Ramos (cell line): ENCODE results near the gene MPO.

ENCODE experiments used
- in situ Hi-C: fragments of 300-500 bp; cut with MboI; formaldehyde crosslinking; loops from one replicate; pipeline ENCODE4 v1.14.3; 2022; ENCODE audit warnings: low sequenced_read_pairs; ENCODE audit not compliant: unreplicated experiment

MPO gene

DNA sequence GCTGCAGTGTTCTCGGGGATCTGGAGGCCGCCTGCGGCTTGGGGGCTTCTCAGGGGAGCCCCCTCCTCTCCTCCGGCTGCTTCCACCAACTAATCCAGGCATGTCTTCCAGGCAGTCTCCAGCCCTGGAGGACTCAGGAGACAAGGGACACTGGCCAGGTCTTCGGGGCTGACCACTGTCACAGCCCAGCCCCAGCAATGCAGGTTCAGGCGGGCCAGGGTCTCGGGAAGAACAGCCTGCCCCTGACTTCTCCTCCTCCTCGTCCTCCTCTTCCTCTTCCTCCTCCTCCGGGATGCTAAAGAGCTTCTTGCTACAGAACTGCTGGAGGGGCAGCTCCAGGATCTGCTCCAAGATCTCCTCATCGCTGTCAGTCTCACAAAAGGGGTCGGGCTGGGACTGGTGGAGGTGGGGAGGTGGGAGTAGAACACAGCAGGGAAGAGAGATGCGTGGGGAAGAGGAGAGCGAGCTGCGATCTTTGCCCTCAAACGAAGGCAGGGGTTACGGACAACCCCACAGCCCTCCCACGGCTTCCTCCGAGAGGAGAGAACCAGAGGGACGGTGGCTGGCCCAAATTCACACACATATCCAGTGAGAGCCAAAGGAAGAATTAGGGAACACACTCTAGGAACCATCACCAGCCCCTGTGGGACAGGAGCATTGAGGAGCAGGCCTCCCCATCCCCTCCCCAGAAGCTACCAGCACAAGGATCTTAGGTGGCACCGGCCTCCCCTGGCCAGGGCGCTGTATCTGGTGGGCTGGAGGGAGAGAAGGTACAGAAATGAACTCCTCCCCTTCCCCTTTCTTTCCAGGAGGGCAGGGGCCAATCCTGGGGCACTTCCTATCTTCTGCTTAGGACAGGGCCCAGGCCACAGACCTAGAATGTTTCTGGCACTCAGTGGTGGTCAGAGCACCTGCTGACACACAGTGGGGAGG lies 28.5 kb upstream of the MPO start:
- in situ Hi-C loops, result no loop called here

DNA sequence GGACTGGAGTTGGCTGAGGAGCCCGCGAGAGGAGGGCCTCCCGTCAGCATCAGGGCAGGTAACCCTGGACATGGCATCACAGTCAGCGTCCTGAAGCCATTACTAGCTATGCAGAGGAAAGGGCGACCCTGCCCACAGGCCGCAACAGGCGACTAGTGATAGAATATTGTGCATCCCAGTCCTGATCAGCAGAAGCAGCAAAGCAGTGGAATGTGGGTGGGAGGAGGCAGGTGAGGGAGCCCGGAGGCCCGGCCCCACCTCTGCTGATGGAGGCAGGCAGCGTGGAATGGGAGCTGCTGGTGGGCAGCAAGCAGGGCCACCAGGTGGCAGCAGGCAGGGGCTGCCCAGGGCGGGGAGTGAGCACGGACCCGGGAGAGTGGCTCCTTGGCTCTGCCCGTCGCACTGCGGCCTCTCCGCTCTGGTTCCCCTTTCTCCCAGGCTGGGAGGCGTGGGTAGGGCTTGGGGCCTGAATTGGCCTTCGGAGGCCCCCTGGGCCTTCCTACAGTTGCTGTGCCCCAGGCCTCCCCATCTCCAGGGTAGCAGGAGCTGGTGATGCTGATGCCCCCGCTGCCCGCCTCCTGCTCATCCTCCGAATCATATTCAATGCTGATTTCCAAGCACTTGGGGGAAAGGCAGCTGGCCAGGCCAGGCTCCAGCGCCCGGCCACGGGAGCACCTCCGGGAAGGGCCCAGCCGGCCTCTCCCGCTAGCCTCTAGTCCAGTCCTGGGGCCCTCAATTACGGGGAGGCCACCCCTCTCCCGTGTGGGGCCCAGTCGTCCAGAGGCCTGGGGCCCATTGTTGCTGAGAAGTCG lies 27.6 kb upstream of the MPO start:
- in situ Hi-C loops, result no loop called here

DNA sequence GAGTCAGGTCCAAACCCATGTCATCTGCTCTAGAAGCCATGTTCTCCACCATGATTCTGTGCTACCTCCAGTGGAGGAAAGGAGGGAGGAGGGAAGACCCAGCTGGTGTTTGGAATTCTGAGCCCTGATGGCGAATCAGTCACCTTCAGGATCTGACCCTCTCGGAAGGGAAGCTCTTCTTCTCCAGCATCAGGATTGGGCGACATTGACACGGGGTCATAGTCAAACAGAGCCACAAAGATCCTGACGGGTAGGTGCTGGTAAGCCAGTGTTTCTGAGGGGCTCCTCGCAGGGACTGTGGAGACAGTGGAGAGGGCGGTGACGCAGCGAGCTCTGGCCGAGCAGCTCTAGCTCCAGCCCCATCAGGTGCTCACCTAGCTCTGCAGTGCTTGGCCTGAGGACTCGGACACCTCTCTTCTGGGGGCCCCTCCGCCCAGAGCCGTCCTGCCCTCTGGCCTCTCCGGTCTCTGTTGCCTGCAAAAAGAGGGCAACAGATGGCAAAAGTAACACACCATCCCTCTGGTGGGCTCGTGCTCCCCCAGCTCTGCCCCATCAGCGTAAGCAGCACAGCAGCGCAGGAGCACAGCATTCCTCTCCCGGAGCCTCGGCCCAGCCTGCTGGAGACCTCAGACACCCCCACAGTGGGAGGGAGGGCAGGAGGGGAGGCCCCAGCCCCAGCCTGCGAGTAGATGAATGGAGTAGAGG lies 26.9 kb upstream of the MPO start:
- in situ Hi-C loops, result no loop called here

DNA sequence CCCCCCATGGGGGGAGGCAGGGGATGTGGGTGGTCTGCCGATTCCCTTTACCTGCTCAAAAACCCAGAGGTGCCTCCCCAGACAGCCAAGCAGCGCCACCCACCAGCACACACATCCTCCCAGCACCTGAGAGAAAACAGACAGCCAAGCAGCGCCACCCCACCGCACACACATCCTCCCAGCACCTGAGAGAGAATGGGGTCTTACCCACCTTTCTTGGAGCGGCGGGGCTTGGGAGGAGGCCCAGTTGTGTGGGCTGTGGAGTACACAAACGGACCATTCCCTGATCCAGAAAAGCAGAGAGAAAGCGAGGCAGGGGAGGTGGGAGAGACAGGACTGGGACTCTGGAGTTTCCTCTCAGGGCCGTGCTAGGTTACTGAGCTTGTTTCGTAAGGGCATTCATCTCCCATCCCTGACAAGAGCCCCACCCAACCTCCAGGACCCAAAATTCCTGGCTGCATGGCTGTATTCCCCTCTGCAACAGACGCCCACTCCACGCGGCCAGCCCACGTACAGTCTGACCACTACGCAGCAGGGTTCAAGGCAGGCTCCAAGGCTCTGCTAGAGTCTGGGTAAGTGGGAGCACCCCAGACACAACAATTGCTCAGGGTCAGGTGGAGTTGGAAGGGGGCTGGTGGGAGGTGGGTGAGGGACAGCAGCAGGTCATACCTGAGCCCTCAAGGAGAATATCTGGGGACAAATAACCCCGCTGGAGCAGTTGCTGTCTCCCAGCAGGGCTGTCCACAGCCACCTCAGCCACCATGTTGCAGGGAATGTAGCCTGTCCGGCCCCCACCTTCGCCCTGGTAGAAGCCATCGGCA lies 25.6 kb upstream of the MPO start:
- in situ Hi-C loops, result no loop called here

DNA sequence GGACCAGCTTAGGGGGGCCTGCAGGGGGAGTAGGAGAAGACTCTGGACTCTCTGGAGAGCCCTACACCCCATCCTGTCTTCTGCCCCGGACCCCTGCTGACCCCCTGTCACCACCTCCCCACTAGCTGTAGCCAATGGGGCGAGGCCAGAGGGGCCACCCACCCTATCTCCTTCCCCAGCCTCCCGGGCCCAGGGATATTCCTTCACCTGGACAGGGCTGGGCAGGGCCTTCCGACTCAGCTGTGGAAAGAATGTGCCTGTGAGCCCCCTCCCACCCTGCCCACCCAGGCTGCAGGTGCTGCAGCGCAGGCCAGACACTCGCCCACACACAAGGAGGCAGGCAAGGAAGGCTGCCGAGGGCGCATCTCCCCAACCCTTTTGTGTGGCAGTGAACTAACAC lies 24.9 kb upstream of the MPO start:
- in situ Hi-C loops, result no loop called here

DNA sequence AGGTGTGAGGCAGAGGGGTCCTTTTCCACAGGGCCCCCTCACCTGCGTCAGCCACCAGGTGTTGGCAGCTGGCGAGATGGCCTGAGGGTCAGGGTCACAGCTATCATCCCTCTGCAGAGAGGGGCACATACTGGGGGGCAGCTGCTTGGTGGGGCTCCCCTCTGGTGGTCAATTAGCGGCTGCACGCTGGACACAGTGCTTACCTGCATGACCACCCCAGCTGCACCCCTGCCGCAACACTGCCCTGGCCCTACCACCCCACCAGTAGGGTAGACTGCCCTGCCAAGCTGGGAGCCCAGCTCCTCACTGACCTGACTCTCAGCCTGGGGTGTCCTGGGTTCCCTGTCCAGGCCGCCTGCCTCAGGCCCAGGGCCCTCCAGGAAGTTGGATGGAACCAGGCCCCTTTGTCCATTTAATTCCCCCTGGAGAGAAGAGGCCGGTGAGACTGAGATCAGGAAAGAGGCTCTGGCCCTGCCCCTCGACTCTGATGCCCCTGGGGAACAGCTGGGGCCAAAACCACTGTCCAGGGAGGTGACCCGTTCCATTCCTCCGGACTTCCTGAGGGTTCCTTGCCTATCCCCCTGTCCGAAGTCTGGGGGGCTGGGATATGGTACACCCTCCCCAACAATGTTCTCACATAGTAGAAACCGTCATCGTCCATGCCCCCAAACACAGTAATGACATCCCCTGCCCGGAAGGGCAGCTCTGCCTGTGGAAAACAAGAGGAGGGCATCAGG lies 24.2 kb upstream of the MPO start:
- in situ Hi-C loops, result no loop called here

DNA sequence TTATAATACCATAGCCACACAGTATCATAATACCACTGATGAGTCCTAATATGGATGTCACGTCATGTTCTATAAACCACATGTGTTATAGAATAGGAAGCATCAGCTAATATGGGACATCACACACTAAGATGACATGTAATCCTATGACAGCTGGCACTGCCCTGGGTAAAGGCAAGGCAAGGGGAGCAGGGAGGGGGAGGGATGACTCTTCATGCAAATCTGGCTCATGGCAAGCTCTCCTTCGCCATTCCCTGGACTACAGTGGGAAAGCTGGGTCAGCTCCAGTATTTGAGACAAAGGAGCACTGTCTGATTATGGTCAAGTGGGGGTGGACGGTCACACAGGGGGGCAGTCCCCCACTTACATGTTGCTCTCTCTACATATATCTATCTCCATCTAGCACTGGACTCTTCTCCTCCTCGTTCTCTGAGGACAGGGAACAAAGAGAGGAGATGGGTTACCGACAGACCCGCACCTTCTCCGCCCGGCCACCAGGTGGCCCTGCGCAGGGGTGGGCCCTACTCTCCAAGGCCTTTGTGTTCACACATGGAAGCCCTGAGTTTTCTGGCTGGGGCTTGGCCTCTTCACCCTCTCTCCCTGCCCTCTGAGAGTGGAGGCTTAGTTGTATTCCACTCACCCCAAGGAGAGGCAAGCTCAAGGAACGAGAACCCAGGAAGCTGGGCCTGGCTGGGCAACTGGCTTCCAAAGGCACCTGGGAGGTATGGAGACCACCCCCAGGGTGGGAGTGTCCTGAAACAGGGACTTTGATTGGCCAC lies 23.4 kb upstream of the MPO start:
- in situ Hi-C loops, result no loop called here

DNA sequence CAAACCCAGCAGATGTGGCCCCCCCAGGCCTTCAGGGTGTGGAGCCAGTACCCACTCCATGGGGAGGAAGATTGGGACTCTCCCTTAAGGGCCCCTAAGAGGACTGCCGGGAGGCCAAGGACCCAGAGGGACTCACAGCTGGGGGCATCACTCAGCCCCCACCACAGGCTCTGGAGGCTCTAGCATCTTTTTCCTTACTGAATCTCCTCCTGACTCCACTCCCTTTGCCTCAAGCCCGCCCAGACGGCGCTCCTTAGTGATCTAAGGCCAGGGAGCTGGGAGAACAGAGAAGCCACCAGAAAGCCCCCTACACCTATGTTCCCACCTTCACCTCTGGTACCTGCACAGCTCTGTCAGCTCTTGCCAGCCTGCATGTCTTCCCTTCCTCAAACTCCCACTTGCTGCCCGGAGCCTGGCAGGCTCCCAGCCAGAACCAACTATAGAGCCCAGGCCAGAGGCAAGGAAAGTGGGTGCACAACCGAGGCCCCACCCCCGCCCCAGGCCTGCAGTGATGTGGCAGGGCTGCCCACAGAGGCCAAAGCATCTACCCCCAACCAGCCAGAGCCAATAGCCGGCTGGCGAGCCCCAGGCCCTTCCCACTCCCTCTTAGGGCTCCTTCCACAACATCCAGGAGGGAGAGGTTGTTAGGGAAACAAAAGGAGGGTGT lies 22.3 kb upstream of the MPO start:
- in situ Hi-C loops, result no loop called here

DNA sequence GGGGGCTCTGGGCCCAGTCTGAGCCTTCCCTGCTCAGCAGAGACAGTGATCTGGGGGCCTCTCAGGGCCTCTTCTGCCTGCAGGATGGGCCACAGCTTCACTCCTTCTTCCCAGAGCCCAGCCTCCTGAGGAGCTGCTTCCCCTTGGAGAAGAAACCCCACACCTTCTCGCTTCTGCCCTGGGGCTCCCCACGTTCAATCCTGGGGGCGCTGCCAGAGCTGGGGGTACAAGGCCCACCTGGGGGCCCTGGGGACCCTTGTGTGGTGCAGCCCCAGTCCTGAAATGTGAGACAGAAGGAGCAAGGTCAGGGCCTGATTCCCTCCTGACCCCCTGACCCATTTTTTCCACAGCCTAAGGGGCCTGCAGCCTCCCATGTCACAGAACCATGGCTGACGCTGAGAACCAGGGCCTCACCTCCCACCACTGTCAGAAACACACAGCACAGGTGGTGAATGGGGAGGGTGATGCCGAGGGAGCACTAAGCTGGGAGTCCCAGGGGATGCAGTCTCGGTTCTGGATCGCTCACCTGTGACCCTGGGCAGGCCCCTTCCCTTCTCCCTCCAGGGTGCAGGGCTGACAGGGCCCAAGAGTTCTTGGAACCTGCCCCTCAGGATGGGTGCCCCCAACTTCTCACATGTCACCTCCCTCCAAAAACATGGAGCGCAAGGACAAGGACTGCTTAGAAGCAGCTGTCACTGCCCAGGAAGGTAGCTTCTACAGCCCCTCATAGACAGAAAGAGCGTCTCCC lies 21.6 kb upstream of the MPO start:
- in situ Hi-C loops, result no loop called here

DNA sequence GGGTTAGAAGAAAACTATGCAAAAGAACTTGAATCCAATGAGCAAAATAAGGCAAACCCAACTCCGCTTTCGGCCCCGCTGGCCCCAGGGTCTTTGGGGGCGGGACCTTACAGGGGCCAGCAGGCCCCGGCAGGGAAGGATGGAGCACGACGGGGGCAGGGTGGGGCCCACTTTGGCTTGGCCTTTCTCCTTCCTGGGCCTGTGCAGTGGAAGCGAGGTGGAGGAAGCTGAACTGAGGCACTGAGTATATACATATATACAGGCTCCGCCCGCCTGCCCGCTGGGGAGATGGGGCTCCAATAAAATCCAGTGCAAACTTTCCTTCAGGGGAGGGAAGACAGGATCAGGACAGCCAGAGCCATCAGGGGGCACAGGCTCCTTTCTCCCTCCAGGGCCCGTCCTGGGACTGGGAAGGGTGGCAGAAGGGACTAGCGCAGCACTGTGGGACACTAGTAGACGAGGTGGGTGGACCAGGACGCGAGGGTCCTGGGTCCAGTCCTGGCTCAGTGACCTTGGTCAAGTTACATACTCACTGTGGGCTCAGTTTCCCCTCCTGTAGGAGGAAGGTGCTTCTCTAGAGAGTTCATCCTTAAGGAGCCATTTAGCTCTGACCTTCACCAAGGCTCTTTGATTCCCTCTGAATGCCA lies 20.9 kb upstream of the MPO start:
- in situ Hi-C loops, result no loop called here

DNA sequence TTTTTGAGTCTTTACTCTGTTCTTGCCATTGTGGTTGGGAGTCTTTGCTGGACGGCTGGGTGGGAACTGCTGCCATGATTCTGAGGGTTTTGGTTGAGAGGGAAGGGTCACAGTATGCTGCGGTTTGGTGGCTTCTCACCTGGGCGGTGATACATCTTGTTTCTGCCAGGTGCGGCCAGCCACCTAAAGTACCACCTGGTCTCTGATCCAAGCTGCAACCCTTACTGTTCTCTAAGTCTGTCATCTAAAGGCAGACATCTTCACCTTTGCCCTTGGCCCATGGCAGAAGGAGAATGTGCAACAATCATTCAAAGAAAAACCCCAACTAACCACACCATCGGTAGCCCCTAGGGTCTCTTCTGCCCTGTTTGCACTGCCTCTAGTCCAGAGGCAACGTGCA lies 19.6 kb upstream of the MPO start:
- in situ Hi-C loops, result no loop called here

DNA sequence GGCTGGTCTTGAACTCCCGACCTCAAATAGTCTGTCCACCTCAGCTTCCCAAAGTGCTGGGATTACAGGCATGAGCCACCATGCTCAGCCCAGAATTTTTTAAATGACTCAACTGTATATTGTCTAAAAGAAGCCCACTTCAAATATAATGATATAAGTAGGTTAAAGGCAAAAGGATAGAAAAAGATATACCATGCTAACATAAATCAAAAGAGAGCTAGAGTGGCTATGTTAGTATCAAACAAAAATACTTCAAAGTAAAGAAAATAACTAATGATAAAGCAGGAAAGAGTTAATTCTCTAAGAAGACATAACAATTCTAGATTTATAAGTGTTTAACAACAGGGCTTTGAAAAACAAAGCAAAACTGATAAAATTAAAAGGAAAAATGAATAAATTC lies 13.3 kb upstream of the MPO start:
- in situ Hi-C loops, result no loop called here

DNA sequence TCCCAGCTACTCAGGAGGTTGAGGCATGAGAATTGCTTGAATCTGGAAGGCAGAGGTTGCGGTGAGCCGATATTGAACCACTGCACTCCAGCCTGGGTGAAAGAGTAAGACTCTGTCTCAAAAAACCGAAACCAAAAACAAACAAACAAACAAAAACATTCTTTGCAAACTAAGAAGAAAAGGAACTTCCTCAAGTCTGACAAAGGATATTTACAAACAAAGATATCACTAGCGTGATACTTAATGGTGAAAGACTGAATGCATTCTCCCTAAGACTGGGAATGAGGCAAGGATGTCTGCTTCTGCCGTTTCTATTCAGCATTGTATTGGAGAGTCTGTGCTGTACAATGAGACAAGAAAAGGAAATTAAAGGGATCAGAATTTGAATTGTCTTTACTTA lies 10.5 kb upstream of the MPO start:
- in situ Hi-C loops, result no loop called here

DNA sequence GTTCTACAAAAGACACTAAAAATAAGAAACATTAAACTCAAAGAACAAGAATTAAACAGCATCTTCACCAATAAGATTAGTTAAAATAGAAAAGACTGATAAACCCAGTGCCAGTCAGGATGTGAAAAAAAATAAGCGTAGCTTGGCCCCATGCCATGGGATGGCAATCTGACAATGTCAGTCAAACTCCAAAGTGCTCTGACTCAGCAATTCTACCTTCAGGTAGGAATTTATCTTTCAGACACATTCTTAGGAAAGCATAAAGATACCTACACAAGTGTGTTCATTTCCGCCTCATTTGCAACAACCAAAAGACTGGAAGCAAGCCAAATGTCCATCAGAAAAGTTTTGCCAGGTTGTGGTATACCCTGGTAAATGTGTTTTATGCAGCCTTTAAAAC lies 9.1 kb upstream of the MPO start:
- in situ Hi-C loops, result no loop called here

DNA sequence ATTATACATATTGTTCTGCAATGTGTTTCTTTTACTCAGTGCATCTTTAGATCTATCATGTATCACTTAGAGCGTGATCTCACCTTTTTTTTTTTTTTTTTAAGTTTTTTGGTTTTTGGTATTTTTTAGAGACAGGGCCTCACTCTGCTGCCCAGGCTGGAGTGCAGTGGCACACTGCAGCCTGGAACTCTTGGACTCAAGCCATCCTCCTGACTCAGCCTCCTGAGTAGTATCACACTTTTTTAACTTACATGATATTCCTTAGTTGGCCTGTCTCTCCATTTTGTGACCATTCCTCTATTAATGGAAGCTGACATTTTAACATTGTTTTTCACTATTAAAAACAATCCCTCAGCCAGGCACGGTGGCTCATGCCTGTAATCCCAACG lies 4.7 kb upstream of the MPO start:
- in situ Hi-C loops, result no loop called here

DNA sequence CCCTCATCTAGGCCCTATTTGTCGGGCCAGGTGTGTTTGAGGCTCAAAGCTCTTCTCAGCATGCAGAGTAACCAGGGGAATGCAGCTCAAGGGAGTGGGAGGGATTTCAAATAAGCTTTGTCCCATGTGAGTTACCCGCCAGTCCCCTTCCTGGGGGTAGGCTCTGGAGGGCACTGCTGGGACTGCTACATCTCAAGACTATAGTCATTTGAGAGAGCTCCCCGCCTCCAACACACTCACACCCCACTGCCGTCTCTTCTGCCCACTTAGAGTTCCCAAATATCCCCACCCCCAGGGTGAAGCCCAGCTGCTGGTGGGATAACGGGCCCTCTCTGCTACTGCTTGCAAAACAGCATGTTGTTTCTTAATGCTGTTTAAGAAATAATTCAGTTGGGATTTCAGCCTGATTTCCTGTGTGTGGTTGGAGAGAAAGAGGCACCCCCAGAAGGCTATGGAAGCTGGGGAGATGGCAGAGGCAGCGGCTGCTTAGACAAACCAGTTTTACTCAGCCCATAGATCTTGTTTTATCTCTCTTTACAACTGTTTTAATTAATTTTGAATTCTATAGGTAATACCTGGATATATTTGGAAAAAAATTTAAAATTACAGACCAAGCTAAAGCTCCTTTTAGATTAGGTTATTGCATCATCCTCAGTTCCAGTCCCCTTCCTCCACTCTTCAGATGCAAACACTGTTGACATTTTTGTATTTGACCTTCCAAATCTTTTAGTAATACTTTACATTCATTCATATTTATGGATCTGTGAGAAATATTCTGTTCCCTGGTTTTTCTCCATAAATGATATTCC lies 4.1 kb upstream of the MPO start:
- in situ Hi-C loops, result no loop called here
